ENCODE measurements around the gene UBA7. TPM values are rescaled to one million over a fixed set of nuclear protein-coding genes. Genes with fewer than 3 reads are reported as not detected.

The UBA7 gene
- total and polyA plus RNA-seq, 9 donors = 29.3 to 84.9 (median 67.8) TPM

DNA sequence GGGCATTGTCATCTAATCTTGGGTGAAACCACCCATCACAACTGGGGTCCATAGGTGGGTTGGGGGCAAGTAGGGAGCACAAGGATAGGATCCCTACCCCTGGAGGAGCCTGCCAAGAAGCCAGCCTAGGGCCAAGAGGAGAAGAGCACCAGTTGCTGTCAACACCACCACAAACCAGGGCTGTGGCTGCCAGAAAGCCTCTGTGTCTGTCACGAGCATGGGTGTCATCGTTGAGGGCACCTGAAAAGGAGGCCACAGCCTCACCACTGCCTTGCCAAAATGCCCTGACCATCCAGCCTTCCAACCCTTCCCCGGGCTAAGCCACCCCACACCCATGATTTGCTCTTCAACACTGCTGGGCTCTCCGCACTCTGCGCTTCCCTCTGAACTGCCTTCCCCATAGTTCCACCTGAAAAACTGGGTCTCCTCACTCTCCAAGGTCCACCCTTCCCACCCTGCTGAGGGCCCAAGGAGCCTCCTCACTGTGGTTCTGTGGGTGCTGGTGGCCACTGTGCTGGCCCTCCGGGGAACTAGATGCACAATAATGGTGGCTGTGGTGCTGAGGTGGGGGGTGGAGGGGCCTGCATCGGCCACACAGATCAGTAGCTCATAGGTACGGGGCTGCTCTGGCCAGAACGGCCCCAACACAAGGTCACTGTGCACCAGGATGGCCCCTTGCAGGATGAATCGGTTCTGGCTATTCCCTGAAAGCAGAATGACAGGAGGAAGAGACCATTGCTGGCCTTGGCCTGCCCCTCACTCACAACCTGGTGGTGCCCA is 21.2 kb downstream of the UBA7 start:
- intact Hi-C loops (cut with DNase I) = no loop called here
- no peaks in the 10 kb centered on the region for H3K4me1 ChIP-seq (ENCODE audit: insufficient read depth)
- no peaks in the 10 kb centered on the region for H3K36me3 ChIP-seq
- TF ChIP-seq, protein P1, sequence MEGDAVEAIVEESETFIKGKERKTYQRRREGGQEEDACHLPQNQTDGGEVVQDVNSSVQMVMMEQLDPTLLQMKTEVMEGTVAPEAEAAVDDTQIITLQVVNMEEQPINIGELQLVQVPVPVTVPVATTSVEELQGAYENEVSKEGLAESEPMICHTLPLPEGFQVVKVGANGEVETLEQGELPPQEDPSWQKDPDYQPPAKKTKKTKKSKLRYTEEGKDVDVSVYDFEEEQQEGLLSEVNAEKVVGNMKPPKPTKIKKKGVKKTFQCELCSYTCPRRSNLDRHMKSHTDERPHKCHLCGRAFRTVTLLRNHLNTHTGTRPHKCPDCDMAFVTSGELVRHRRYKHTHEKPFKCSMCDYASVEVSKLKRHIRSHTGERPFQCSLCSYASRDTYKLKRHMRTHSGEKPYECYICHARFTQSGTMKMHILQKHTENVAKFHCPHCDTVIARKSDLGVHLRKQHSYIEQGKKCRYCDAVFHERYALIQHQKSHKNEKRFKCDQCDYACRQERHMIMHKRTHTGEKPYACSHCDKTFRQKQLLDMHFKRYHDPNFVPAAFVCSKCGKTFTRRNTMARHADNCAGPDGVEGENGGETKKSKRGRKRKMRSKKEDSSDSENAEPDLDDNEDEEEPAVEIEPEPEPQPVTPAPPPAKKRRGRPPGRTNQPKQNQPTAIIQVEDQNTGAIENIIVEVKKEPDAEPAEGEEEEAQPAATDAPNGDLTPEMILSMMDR (IDR thresholded peaks at IDR 0.05) = no peak
- TF ChIP-seq EP300 (IDR thresholded peaks at IDR 0.05) (no peak), POLR2A (IDR thresholded peaks at IDR 0.05) (no peak)
- DNase-seq = peak in 2 of 5 donors; percentile 10 to 25
- H3K4me3 ChIP-seq = no peak overlapping the region
- H3K27me3 ChIP-seq = no peaks in the 10 kb centered on the region
- no peaks in the 10 kb centered on the region for H3K9me3 ChIP-seq
- WGBS, 3 donors = 88 to 90% (median 88%) methylated on average over 10 of the region's 10 CpGs
- no peak overlapping the region for H3K27ac ChIP-seq

- Histone ChIP-seq H3K27me3 (no peaks in the 10 kb centered on the region), H3K4me1 (ENCODE audit: insufficient read depth) (peaks cover 5% of the 10 kb centered on the region), H3K27ac (no peak overlapping the region), H3K36me3 (no peaks in the 10 kb centered on the region), H3K4me3 (no peak overlapping the region), H3K9me3 (no peaks in the 10 kb centered on the region)
- intact Hi-C loops (cut with DNase I) = no loop called here
- TF ChIP-seq, protein P1 (IDR thresholded peaks at IDR 0.05) = no peak
- 90 to 95% (median 93%) methylated on average over 4 of the region's 4 CpGs for WGBS, 3 donors
- peak in 2 of 5 donors; percentile 4 to 7 for DNase-seq
Measured at GRCh38 chr3:49791571-49791970, 22.2 kb downstream of the UBA7 start.

DNA sequence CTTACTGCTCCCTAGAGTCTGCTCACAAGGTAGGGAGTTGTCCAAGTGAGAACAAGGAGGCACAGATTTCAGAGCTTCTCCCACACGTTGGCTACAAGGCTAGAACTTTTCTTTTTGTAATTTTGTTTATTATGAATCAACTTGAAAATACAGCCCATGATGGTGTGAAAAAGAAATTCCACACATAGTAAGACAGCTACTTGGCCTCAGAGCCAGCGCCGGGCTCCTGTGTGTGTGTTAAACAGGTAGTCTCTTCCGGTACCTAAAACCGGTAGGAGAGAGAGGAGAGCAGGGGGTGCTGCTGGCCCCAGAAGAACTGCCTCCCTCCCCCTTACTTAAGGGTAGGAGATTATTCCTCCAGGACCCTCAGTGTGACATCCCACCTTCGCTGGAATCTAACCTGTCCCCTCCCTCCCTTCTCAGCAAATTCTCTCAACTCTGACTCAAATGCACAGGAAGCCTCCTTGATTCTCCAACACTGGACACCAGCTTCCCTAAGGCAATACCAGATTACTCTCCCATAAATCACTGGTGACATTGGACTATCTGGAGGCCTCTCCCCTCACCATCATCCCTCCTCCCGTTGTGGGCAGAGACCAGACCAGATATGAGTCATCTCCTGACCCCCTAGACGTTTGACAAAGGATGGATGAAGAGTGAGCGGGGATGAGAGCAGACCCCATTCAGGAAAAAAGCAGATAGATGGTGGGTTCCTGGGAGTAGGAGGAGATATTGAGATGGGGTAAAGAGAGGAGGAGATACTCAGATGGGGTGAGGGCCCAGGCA is 22.9 kb downstream of the UBA7 start:
- Histone ChIP-seq H3K4me3 (no peak overlapping the region), H3K36me3 (no peaks in the 10 kb centered on the region), H3K27ac (no peak overlapping the region), H3K9me3 (no peaks in the 10 kb centered on the region), H3K27me3 (no peaks in the 10 kb centered on the region), H3K4me1 (ENCODE audit: insufficient read depth) (peaks cover 5% of the 10 kb centered on the region)
- no peak for TF ChIP-seq POLR2A (IDR thresholded peaks at IDR 0.05)
- TF ChIP-seq, protein P1 (IDR thresholded peaks at IDR 0.05) = no peak
- TF ChIP-seq EP300 (IDR thresholded peaks at IDR 0.05) = no peak
- intact Hi-C loops (cut with DNase I) = no loop called here
- peak in 2 of 5 donors; percentile 8 to 15 for DNase-seq
- WGBS, 3 donors = 41 to 47% (median 46%) methylated on average over 9 of the region's 9 CpGs

DNA sequence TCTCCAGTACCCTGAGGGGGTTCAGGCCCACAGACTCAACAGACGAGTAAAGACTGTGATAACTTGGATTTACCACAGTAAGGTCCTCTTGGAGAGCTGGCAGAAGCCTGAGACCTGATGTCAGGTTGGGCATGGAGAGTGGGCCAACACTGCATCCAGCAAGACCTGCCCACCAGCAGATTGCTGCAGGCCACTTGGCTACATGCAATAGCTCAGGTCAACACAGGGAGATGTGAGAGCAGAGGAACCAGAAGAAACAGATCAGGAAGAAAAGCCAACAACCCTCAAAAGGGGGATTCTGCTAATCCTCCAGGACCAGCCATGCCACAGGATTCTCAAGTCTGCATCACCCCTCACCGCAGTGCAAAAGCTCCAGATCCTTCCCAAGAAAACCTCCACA is 25.7 kb downstream of the UBA7 start:
- WGBS, 3 donors = 90 to 96% (median 92%) methylated on average over 2 of the region's 2 CpGs
- Histone ChIP-seq H3K4me3 (no peak overlapping the region), H3K27ac (no peak overlapping the region), H3K27me3 (no peaks in the 10 kb centered on the region), H3K4me1 (ENCODE audit: insufficient read depth) (peaks cover 12% of the 10 kb centered on the region), H3K9me3 (no peaks in the 10 kb centered on the region), H3K36me3 (no peaks in the 10 kb centered on the region)
- intact Hi-C loops (cut with DNase I) = loop anchor here in 1 of 4 donors (5.0 kb wide), 1 partner anchor 66 kb away; the partner anchor contains the start of gene GMPPB
- no peak for TF ChIP-seq EP300 (IDR thresholded peaks at IDR 0.05)
- TF ChIP-seq, protein P1 (IDR thresholded peaks at IDR 0.05) = no peak
- DNase-seq = peak in 1 of 5 donors; percentile 24

Measured in ovary (tissue), 9 donors.